NCI-H774 (cell line): Measurements from ENCODE around the gene HOXD13.

ENCODE experiments used
- DNase-seq: peaks from one replicate; lab custom pipeline; 2025; lab: John Stamatoyannopoulos, UW

Gene HOXD13

DNA sequence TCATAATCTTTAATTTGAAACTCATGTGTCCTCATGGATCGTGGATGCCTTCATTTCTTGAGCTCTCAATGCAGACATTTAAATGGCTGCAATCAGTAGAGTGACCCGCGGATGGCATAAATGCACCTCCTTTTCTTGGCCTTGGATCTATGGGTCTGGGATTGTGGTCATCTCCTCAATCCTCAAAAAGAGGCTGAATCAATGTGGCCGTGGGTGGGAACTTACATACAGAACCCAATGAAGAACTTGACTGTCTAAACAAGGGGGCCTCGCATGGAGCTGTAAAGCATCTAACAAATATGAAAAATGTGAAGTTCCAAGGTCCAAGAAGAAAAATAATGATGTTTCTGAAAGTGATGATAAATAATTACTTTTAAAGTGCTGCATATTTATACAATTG is 2.9 kb downstream of the HOXD13 start:
- no peak for DNase-seq

- no peak for DNase-seq
These were observed 3.9 kb downstream of the HOXD13 start for GRCh38 chr2:176096243-176096985.

- DNase-seq = peak; percentile 81
These were observed 4.7 kb downstream of the HOXD13 start for GRCh38 chr2:176096986-176097819.

GRCh38 chr2:176097820-176098365 is 5.4 kb downstream of the HOXD13 start:
- DNase-seq = no peak

GRCh38 chr2:176098366-176099158 is 6.0 kb downstream of the HOXD13 start:
- DNase-seq = peak; percentile 42

- no peak for DNase-seq
These were observed 6.7 kb downstream of the HOXD13 start for GRCh38 chr2:176099159-176099727.

DNA sequence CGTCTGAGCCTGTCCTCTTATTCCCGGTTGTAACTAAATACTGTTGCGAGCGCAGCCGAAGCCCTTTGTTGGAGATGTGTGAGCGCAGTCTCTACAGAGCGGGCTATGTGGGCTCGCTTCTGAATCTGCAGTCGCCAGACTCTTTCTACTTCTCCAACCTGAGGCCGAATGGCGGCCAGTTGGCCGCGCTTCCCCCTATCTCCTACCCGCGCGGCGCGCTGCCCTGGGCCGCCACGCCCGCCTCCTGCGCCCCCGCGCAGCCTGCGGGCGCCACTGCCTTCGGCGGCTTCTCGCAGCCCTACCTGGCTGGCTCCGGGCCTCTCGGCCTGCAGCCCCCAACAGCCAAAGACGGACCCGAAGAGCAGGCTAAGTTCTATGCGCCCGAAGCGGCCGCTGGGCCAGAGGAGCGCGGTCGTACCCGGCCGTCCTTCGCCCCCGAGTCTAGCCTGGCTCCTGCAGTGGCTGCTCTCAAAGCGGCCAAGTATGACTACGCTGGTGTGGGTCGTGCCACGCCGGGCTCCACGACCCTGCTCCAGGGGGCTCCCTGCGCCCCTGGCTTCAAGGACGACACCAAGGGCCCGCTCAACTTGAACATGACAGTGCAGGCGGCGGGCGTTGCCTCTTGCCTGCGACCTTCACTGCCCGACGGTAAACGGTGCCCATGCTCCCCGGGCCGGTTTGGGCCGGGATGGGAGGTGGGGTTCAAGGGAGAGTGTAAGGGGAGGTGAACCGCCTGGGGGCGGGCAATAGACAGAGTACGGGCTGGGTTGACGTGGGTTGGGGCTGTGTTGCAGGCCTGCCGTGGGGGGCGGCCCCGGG is 7.4 kb downstream of the HOXD13 start, which contains the start of gene HOXD12:
TSS of gene HOXD12 (plus strand) at position 68 of the 819 bp plus-strand sequence. CDS start at position 75, 7 bp downstream.
- DNase-seq = no peak

GRCh38 chr2:176100547-176101140 is 8.1 kb downstream of the HOXD13 start:
- DNase-seq = no peak

- DNase-seq = no peak
These were observed 8.8 kb downstream of the HOXD13 start for GRCh38 chr2:176101216-176101830.

- no peak for DNase-seq
These were observed 9.3 kb downstream of the HOXD13 start for GRCh38 chr2:176101842-176102241.

DNA sequence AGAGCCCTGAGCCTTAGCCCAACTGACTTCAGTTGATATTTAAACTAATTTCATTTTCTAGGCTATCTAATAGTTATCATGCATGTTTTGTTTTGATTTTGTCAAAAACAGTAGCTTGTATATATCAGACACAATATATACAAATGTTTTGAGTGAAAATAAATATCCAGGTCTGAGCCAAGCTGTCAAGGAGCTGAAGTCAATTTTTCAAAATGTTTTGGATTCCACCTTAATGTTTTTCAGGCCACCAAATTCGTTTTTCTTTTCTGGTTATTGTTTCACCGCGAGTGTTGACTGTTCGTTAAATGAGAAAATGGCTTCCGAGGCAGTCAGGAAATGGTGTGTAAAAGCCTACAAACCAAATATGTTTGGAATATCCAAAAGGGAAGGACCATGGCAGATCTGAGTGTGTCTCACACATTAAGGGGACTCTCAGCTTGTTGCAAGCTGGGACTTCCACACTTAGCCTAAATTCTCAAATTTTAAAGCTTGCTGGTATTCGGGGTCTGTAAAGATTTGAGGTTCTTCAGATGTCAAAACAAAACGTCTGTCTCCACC is 9.9 kb downstream of the HOXD13 start:
- no peak for DNase-seq

GRCh38 chr2:176103194-176103593 is 10.7 kb downstream of the HOXD13 start:
- DNase-seq = no peak

- no peak for DNase-seq
These were observed 11.3 kb downstream of the HOXD13 start for GRCh38 chr2:176103742-176104315.

DNA sequence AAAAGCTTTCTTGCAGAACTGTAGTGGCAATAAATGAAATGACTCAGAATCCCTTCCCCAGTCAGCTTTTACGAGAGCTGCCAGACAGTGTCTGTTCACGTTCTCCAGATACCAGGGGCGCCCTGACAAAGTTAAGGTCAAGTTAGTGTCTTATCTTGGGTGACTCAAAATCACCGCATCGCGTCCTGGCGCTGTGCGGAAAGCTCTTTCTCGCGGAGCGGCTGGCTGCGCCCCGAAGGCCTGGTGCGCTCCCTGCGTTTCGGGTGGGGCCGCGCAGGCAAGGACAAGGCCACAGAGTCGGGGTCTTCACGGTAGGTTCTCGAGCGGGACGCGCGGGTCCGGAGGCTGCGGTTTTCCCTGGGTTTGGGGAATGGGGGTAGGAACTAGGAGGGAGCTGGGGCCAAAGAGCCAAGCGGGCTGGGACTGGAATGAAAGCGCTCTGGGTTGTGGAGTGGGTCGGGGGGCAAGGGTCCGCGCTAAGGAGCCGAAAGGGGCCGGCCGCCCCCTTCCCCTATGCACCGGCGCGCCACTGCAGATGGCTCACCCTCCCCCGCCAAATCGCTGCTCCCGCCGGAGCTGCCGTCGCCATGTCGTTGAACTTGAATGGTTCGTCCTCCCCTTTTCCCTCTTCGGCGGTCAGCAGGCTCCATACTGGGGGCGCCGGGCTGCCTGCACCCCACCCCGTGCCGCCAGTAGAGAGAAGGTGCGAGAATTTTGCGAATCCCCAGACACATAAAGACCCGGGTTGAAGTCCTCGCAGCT is 12.0 kb downstream of the HOXD13 start:
- DNase-seq = no peak

DNA sequence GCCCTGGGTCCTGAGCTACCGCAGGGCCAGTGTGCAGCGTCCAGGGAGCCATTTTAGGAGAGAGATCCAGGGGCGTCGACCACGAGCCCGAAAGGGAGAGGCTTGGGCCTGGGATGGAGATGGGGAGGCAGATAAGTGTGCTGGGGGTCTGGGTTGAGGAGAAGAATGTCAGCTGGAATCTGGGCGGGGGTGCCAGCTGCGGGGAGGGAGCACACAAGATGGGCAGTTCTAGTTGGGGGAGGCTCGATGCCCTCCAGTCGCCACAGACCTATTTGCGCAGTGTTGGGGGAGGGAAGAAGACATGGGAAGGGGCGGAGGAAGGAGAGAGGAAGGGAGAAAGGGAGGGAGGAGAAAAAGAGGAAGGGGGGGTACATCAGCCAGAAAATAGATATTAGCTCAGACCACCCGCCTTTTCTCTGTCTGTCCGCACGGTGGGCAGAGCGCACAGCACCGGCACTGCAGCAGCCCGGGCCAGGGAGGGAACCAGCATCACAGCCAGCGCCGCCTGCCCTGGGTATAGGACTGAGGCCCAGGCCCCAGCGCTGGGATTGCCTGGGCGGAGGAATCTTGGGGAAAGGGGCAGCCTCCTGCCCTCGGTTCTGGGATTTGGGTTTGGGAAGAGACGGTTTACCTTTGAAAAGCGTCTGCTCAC is 12.7 kb downstream of the HOXD13 start:
- DNase-seq = no peak

DNA sequence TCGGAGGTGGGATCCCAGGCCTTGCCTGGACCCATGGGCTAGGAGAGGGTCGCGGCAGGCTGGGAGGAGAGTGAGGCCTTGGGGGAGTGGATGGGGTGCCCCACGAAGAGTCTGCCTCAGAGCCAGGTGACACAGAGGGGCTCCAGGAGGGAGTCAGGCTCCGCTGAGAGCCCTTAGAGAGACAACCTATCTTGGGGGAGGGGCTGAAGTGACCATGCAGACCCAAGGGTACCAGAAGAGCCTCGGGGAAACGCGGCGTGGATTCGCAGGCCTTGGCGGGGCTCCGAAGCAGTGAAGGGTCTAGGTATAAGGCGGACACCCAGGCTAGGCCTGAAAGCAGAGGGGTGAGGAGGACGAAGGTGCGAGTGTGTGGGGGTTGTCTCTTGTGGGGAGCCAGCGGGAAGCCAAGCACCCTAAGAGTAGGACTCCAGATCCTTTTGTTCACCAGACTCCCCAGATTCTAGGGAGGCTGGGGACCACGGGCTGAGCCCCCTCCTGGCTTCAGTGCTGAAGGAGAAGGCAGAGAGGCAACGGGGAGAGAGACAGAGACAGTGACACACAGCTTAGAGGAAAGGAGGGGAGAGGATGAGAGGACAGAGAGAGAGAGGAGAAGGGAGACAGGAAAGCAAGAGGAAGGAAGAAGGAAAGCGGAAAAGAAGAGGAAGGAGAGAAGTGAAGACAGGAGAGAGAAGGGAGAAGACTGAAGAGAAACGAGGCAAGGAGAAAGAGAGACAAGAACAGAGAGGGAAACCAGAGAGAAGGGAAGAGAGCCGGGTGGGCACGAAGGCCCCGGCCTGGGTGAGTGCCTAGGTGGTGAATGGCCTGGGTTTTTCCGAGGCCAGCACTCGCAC is 13.4 kb downstream of the HOXD13 start:
- no peak for DNase-seq
